Stimulated activated CD8-positive, alpha-beta memory T cell treated with anti-CD3 and anti-CD28 coated beads, Interleukin-12 subunit alpha, Interleukin-12 subunit beta, amount 100 ng/mL, for 4 hours (primary cell): ENCODE data around the gene KHNYN.
"Not testable (repeated sequence)": the region's sequence is repeated elsewhere in the genome, so short reads cannot be mapped to it uniquely, and the experiment has no call there.

ENCODE experiments used
- DNase-seq: peaks from one replicate; pipeline ENCODE4 v3.0.0-alpha.2; 2020; ENCODE audit warnings: low read depth

Gene KHNYN

GRCh38 chr14:24437736-24438067 lies 7.9 kb downstream of the KHNYN start:
- no peak for DNase-seq

DNA sequence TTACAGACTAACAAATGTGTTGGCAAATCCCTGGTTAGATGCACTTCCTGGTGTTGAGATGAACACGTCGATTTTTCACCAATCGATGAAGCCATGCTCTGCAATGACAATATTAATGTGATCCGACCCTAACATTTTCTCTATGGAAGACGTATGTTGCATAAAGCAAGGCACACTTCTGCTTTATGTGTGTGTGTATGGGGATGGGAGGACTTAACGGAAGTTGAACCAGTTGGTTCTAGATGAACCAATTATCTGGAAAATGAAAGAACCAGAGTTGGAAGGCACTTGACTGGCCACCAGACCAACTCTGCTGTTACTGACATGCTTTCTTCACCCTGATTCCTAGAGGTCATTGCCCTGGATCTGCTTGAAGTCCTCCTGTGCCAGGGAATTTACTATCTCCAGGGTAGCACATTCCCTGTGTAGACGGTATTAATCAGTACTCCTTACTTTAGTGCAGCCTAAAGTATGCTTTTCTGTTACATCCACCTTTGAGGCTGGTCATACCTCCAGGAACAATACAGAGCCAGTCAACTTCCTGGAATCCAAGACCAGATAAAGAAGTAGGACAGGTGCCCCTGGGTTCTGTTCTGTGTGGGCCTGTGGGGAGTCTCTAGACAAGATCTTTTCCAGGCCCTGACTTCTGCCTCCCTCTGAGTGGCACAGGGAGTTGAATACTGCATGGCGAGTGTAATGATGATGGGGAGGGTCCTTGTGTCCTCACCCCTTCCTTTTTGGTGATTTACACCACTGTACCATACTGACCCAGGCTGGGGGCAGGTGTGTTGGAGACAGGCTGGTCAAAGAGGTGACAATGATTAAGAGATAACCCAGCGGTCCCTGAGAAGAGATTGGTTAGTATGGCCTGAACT lies 8.7 kb downstream of the KHNYN start:
- no peak for DNase-seq

DNA sequence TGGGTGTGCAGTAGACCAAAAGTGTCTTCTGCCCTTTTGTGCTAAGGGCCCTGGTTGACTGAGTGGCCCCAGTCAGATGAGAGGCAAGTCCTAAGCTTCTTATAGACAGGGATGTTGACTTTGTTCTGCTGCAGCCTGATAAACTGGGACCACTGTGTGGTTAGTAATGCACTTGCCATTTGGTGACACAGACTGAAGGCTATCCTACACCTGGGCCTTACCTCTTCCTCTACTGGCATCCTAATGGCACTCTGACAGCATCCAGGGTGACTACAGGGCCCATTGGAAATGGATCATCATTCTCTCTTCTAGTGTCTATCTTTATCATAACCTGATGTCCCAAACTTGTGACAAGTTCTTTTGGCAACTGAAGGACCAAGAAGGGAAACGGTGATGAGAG lies 9.5 kb downstream of the KHNYN start:
- no peak for DNase-seq

GRCh38 chr14:24439830-24440605 lies 10.3 kb downstream of the KHNYN start:
- DNase-seq: no peak

GRCh38 chr14:24440606-24441399 lies 11.0 kb downstream of the KHNYN start:
- DNase-seq: no peak

DNA sequence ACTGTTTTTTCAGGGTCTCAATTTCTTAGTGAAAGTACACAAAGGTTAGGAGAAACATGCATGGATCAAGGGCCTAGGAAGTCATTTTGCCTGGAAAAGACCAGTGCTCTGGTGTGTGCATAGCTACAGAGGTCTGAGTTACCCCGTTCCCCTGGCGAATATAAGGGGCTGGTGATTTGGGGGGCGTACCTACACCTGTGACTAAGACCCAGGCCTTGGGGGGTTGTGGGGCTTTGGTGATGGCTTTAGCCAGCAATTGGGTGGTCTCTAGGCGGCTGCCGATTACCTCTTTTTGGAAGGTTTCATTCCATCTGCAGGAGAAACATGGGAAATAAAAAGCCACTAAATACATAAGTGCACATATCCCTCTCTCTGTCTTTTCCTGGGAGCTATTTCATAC lies 11.7 kb downstream of the KHNYN start:
- no peak for DNase-seq

DNA sequence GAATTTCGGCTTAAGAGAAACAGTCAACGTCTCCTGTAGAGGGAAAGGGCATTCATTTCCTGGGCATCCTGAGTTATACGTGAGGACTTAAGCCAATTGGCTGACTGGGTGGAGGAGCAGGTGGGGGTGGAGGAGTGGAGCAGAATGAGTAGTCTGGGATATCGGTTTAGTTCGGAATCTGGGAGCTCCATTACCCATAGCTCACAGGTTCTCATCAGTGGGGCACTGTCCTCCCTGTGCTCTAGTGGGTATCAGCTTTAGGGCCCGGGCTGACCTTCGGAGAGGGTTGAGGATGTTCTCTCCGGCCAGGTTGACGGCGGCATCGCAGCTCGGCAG lies 12.1 kb downstream of the KHNYN start:
- no peak for DNase-seq

GRCh38 chr14:24442240-24443052 lies 12.7 kb downstream of the KHNYN start, which contains the start of gene SDR39U1:
Gene SDR39U1 (minus strand): TSS chr14:24442776. CDS start chr14:24442769, 7 bp downstream.
- peak; percentile 90 for DNase-seq

- no peak for DNase-seq
Observed at GRCh38 chr14:24443053-24443665, 13.4 kb downstream of the KHNYN start.

- not testable (repeated sequence) for DNase-seq
Observed at GRCh38 chr14:24450828-24451227, 21.1 kb downstream of the KHNYN start.

DNA sequence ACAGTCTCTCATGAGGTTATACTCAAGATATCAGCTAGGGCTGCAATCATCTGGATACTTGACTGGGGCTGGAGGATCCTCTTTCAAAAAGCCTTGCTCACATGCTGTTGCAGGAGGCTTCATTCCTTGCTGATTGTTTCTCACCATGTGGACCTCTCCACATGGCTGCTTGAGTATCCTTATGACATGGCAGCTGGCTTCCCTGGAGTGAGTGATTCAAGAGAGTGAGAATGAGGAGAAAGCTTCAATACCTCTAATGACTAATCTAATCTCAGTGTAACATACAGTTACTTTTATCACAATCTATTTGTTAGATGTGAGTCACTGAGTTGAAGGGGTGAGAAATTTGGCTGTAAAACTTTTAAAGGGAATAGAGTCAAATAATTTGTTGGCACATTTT lies 27.2 kb downstream of the KHNYN start:
- DNase-seq: no peak

DNA sequence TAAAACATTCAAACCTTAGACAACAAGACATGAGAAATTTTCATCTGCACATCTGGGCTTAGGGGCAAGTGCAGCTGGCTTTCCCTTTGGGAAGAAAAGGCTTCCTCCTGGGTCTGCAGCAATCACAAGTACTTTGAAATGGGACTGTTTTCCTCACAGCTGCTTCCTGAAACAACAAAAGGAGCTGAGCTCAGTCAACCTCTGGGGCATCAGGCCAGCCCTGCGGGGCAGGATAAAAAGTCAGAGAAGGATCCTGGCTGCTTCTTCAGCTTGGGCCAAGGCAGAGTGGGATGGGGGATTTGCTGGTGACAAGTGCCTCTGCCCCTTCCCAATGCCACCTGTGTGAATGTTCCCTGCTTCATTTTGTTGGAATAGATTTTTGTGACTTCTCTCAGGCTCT lies 29.0 kb downstream of the KHNYN start:
- no peak for DNase-seq

GRCh38 chr14:24459331-24459730 lies 29.6 kb downstream of the KHNYN start:
- DNase-seq: no peak

DNA sequence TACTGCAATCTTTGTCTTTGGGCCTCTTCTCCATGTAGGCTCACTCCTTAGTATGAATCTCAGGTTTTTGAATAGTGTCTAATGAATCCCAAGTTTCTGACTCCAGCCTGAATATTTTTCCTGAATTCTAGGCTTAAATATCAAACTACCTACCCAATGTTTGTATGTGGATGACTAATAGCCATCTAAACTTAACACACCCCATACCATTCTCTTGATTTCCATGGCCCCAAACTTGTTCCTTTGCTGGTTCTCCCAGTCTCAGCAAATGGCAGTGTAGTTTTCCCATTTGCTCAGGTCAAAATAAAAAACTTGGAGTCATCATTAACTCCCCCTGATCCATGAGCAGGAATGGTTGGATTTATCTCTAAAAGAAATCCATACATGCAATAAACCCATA lies 31.6 kb downstream of the KHNYN start:
- DNase-seq: no peak

DNA sequence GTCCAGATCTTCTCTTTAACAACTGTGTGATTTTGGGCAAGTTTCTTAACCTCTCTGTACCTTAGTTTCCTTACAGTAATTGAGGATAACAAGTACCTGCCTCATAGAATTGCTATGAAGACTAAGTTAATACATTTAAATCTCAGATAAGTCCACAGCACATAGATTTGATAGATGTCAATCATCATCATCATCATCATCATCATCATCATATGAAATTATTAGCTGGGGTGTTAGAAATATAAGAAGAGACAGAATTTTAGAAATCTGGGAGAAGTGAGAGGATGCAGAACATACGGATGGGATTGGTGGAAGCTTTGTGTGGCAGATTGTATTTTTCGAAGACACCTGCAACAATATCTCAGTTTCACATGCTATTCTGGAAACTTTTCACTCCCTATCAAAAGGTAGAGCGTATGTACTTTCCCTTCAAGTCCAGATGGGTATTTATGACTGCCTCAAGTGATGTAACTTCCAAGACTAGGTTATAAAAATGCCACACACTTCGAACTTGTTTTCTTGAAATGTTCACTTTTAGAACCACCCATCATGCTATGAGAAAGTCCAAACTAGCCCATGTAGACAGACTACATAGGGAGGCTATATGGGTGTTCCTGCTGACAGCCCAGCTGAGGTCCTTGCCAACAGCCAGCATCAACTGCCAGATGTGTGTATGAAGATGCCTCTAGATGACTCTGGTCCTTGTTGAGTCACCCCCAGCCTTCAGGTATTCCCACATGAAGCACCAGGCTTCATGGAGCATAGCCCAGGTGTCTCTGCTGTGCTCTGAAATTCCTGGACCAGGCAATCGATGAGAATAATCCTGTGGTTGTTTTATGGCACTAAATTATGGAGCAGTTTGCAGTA lies 33.5 kb downstream of the KHNYN start:
- no peak for DNase-seq

GRCh38 chr14:24463884-24464785 lies 34.4 kb downstream of the KHNYN start:
- no peak for DNase-seq

DNA sequence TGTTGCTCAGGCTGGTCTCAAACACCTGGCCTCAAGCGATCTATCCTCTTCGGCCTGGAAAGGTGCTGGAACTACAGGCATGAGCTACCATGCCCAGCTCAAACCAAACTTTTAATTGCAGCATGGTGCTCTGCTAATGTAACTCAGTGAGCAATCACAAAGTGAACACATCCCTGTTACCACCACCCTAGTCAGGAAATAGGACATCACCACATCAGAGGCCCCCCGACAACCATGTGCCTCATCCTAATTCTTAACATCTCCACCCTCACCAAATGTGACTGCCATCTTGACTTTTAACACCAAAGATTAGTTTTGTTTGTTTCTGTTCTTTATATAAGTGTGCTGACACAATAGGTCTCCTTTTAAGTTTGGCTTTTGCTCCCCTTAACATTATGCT lies 35.6 kb downstream of the KHNYN start:
- DNase-seq: no peak

DNA sequence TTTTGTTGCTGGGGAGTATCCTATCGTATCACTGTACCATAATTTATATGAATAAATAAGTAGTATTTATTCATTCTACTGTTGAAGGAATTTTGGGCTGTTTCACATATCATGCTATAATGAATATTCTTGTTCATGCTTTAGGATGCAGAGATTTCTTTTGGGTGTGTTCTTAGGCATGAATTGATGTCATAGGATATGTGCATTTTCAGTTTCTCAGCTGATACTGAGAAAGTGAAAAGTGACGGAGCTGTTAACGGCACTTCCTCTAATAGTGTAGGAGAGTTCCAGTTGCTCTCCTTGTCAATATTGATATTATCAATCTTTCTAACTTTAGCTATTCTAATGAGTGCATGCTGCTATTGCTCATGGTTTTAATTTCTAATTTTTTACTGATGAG lies 36.1 kb downstream of the KHNYN start:
- DNase-seq: no peak

DNA sequence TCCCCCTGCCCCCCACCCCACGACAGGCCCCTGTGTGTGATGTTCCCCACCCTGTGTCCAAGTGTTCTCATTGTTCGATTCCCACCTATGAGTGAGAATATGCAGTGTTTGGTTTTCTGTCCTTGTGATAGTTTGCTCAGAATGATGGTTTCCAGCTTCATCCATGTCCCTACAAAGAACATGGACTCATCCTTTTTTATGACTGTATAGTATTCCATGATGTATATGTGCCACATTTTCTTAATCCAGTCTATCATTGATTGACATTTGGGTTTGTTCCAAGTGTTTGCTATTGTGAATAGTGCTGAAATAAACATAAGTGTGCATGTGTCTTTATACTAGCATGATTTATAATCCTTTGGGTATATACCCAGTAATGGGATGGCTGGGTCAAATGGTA lies 40.7 kb downstream of the KHNYN start:
- not testable (repeated sequence) for DNase-seq
